NCI-H146 treated with DMSO at 0.1 percent for 48 hours (cell line): ENCODE measurements around the gene ABHD2.
"Not testable (repeated sequence)": the region's sequence is repeated elsewhere in the genome, so short reads cannot be mapped to it uniquely, and the experiment has no call there.

Experiments used
- DNase-seq: peaks from one replicate; lab custom pipeline; 2025; ENCODE audit not compliant: unreplicated experiment; lab: John Stamatoyannopoulos, UW

ABHD2 gene

GRCh38 chr15:89136818-89137772 lies 48.8 kb downstream of the ABHD2 start:
- no peak for DNase-seq

GRCh38 chr15:89137926-89138325 lies 49.7 kb downstream of the ABHD2 start:
- no peak for DNase-seq

GRCh38 chr15:89138999-89139612 lies 50.9 kb downstream of the ABHD2 start:
- no peak for DNase-seq

- DNase-seq: no peak
Observed at GRCh38 chr15:89139613-89140499, 51.6 kb downstream of the ABHD2 start.

GRCh38 chr15:89140595-89140994 lies 52.3 kb downstream of the ABHD2 start:
- DNase-seq: no peak

GRCh38 chr15:89141159-89141558 lies 52.9 kb downstream of the ABHD2 start:
- not testable (repeated sequence) for DNase-seq

GRCh38 chr15:89141885-89142284 lies 53.6 kb downstream of the ABHD2 start:
- DNase-seq: no peak

GRCh38 chr15:89142423-89142822 lies 54.2 kb downstream of the ABHD2 start:
- DNase-seq: no peak

GRCh38 chr15:89143503-89144162 lies 55.4 kb downstream of the ABHD2 start:
- DNase-seq: no peak

- no peak for DNase-seq
Observed at GRCh38 chr15:89144491-89144890, 56.2 kb downstream of the ABHD2 start.

GRCh38 chr15:89146366-89146765 lies 58.1 kb downstream of the ABHD2 start:
- no peak for DNase-seq

- DNase-seq: no peak
Observed at GRCh38 chr15:89148126-89148525, 59.9 kb downstream of the ABHD2 start.

GRCh38 chr15:89149501-89150101 lies 61.3 kb downstream of the ABHD2 start:
- no peak for DNase-seq

GRCh38 chr15:89150287-89150686 lies 62.0 kb downstream of the ABHD2 start:
- DNase-seq: no peak

- DNase-seq: peak; percentile 8
Observed at GRCh38 chr15:89150762-89151664, 62.8 kb downstream of the ABHD2 start.

- no peak for DNase-seq
Observed at GRCh38 chr15:89155122-89155521, 66.9 kb downstream of the ABHD2 start.

- DNase-seq: no peak
Observed at GRCh38 chr15:89155656-89156055, 67.4 kb downstream of the ABHD2 start.

GRCh38 chr15:89157061-89157460 lies 68.8 kb downstream of the ABHD2 start:
- DNase-seq: no peak

GRCh38 chr15:89157918-89158564 lies 69.8 kb downstream of the ABHD2 start:
- no peak for DNase-seq
